GM23248 (cell line): Measurements from ENCODE around the gene DHX30. TPM values are rescaled to one million over a fixed set of nuclear protein-coding genes. Genes with fewer than 3 reads are reported as not detected.

Experiments
- DNase-seq: peaks from one replicate; pipeline ENCODE4 v3.0.0-alpha.2; 2015
- H2AFZ ChIP-seq: fragments of 200-600 bp; sonication (generic); 2 replicates; pipeline ENCODE4 v1.6.1; 2016; ENCODE audit warnings: antibody characterized with exemption
- H3F3A ChIP-seq: fragments of 200-600 bp; sonication (generic); 2 replicates; pipeline ENCODE4 v1.6.1; 2016; ENCODE audit warnings: mild to moderate bottlenecking, antibody characterized with exemption, mixed run types; ENCODE audit not compliant: insufficient read depth
- H3K27ac ChIP-seq: fragments of 200-600 bp; sonication (generic); 2 replicates; pipeline ENCODE4 v1.5.1; 2016; ENCODE audit warnings: mild to moderate bottlenecking
- H3K27me3 ChIP-seq: fragments of 200-600 bp; sonication (generic); replicated peaks from 2 replicates; pipeline ENCODE4 v1.6.1; 2016; ENCODE audit warnings: mild to moderate bottlenecking; ENCODE audit not compliant: insufficient read depth
- H3K36me3 ChIP-seq: fragments of 200-600 bp; sonication (generic); 2 replicates; pipeline ENCODE4 v1.6.1; 2016; ENCODE audit warnings: low read depth, mild to moderate bottlenecking
- H3K4me1 ChIP-seq: fragments of 200-600 bp; sonication (generic); 2 replicates; pipeline ENCODE4 v1.6.1; 2016; ENCODE audit warnings: mild to moderate bottlenecking; ENCODE audit not compliant: insufficient read depth
- H3K4me2 ChIP-seq: fragments of 200-600 bp; sonication (generic); one replicate; pipeline ENCODE4 v1.6.1; 2016; ENCODE audit warnings: mild to moderate bottlenecking; ENCODE audit not compliant: unreplicated experiment
- H3K4me3 ChIP-seq: fragments of 200-600 bp; sonication (generic); 2 replicates; pipeline ENCODE4 v1.5.1; 2016; ENCODE audit warnings: mild to moderate bottlenecking
- H3K79me2 ChIP-seq: fragments of 200-600 bp; sonication (generic); 2 replicates; pipeline ENCODE4 v1.6.1; 2016; ENCODE audit warnings: mild to moderate bottlenecking; ENCODE audit not compliant: insufficient read depth
- H3K9ac ChIP-seq: fragments of 200-600 bp; sonication (generic); 2 replicates; pipeline ENCODE4 v1.6.1; 2016; ENCODE audit warnings: mild to moderate bottlenecking
- H3K9me2 ChIP-seq: fragments of 200-600 bp; sonication (generic); 2 replicates; pipeline ENCODE4 v1.6.1; 2016; ENCODE audit warnings: mixed run types, mild to moderate bottlenecking, moderate library complexity; ENCODE audit not compliant: insufficient read depth
- H3K9me3 ChIP-seq: fragments of 200-600 bp; sonication (generic); one replicate; pipeline ENCODE4 v1.6.1; 2017; ENCODE audit warnings: low read depth
- H4K20me1 ChIP-seq: fragments of 200-600 bp; sonication (generic); 2 replicates; pipeline ENCODE4 v1.6.0; 2016; ENCODE audit not compliant: insufficient read depth
- EZH2 ChIP-seq: fragments of 200-600 bp; sonication (generic); IDR thresholded peaks from 2 replicates; pipeline ENCODE4 v1.6.1; 2018; ENCODE audit warnings: antibody characterized with exemption, mild to moderate bottlenecking; ENCODE audit not compliant: insufficient read depth, poor library complexity, severe bottlenecking
- EZH2phosphoT487 ChIP-seq: fragments of 200-600 bp; sonication (generic); IDR thresholded peaks from 2 replicates; pipeline ENCODE4 v1.6.1; 2018; ENCODE audit warnings: antibody characterized with exemption, moderate library complexity, mild to moderate bottlenecking, low read depth; ENCODE audit not compliant: insufficient read depth
- WGBS, 2 experiments: methylation state at CpG; one replicate each; pipeline ENCODE4 v1.1.6; 2015 to 2017; ENCODE audit warnings: low lambda C conversion rate in 2 of 2, low coverage in 1 of 2; ENCODE audit errors: missing lambda C conversion rate in 2 of 2; 5-methylcytosine and 5-hydroxymethylcytosine counted together
- in situ Hi-C: fragments of 300-500 bp; cut with MboI; formaldehyde crosslinking; loops from 2 replicates; pipeline ENCODE4 v1.15.0; 2020
- polyA plus RNA-seq: library from polyadenylated mRNA; unstranded; fragments of >200 nt; fragmentation: Nextera tagmentation; extraction: Ambion mirVana; gene quantifications from 2 replicates; pipeline ENCODE4 v1.2.1, GENCODE V29; 2016
- total RNA-seq: library from RNA; depleted of rRNA; stranded (reverse); fragments of >200 nt; shearing (Covaris generic); gene quantifications from 2 replicates; pipeline ENCODE4 v1.2.3, GENCODE V29; 2014

DHX30 gene
- total and polyA plus RNA-seq, 2 experiments from 2014 or later = 42.9 to 65.8 TPM

- Histone ChIP-seq H3K4me3 (no peak overlapping the region), H3K27ac (no peak overlapping the region), H3K9ac (no peak overlapping the region), H3K36me3 (peaks cover 10% of the 10 kb centered on the region; the same call in 1 of the 2 replicates), H3K4me2 (no peak overlapping the region), H3K27me3 (no peaks in the 10 kb centered on the region), H3K9me2 (no peaks in the 10 kb centered on the region), H3K4me1 (no peaks in the 10 kb centered on the region), H2AFZ (no peak overlapping the region), H4K20me1 (peaks cover 5% of the 10 kb centered on the region; the same call in 1 of the 2 replicates), H3F3A (no peaks in the 10 kb centered on the region), H3K79me2 (peaks cover 100% of the 10 kb centered on the region), H3K9me3 (no peaks in the 10 kb centered on the region)
- in situ Hi-C loops = no loop called here
- WGBS, 2 experiments = 90 to 92% methylated on average over 8 of the region's 8 CpGs
- no peak for TF ChIP-seq EZH2phosphoT487
- TF ChIP-seq EZH2 = no peak
- DNase-seq = no peak
Observed at GRCh38 chr3:47772788-47773187, 30.1 kb upstream of the DHX30 start.

GRCh38 chr3:47778746-47779145, 24.2 kb upstream of the DHX30 start:
- TF ChIP-seq EZH2 (no peak), EZH2phosphoT487 (no peak)
- in situ Hi-C loops = no loop called here
- H3K9ac ChIP-seq = no peak overlapping the region

GRCh38 chr3:47780741-47781684, 21.9 kb upstream of the DHX30 start:
- H3K36me3 ChIP-seq = no peaks in the 10 kb centered on the region
- peaks cover 37% of the 10 kb centered on the region for H3F3A ChIP-seq
- H3K4me1 ChIP-seq = peaks cover 19% of the 10 kb centered on the region
- peaks cover 4% of the 10 kb centered on the region; the same call in 1 of the 2 replicates for H4K20me1 ChIP-seq
- peak overlapping the region; percentile 97 for H3K9ac ChIP-seq
- H2AFZ ChIP-seq = peak overlapping the region; percentile 65
- H3K9me3 ChIP-seq = no peaks in the 10 kb centered on the region
- H3K79me2 ChIP-seq = peaks cover 59% of the 10 kb centered on the region
- peak; percentile 70 for DNase-seq
- no peak for TF ChIP-seq EZH2
- TF ChIP-seq EZH2phosphoT487 = no peak
- no peaks in the 10 kb centered on the region for H3K9me2 ChIP-seq
- in situ Hi-C loops = no loop called here
- no peaks in the 10 kb centered on the region for H3K27me3 ChIP-seq
- peak overlapping the region; percentile 94 for H3K4me2 ChIP-seq
- H3K27ac ChIP-seq = peak overlapping the region; percentile 94
- 3% methylated on average over 22 to 37 of the region's 54 CpGs for WGBS, 2 experiments
- H3K4me3 ChIP-seq = peak overlapping the region; percentile 95

More at GRCh38 chr3:47778746-47779145, 24.2 kb upstream of the DHX30 start:
- Histone ChIP-seq H4K20me1 (peaks cover 5% of the 10 kb centered on the region; the same call in 1 of the 2 replicates), H3F3A (peaks cover 35% of the 10 kb centered on the region), H3K79me2 (peaks cover 82% of the 10 kb centered on the region), H3K9me2 (no peaks in the 10 kb centered on the region), H3K4me3 (no peak overlapping the region), H3K4me1 (peaks cover 19% of the 10 kb centered on the region), H3K9me3 (no peaks in the 10 kb centered on the region), H3K36me3 (no peaks in the 10 kb centered on the region), H3K27me3 (no peaks in the 10 kb centered on the region), H3K27ac (no peak overlapping the region), H3K4me2 (peak overlapping the region; percentile 94), H2AFZ (no peak overlapping the region)
- WGBS, 2 experiments = 97 to 98% methylated on average over 3 of the region's 3 CpGs
- DNase-seq = no peak

GRCh38 chr3:47781685-47782445, 21.1 kb upstream of the DHX30 start, which contains the start of gene SMARCC1:
TSS of gene SMARCC1 (minus strand) at chr3:47781893. CDS start at chr3:47781797, 96 bp downstream.
- no peaks in the 10 kb centered on the region for H3K9me2 ChIP-seq
- peaks cover 50% of the 10 kb centered on the region for H3K79me2 ChIP-seq
- H3K27ac ChIP-seq = peak within 1 kb of the TSS; percentile 94
- H3F3A ChIP-seq = peaks cover 37% of the 10 kb centered on the region
- no peaks in the 10 kb centered on the region for H3K36me3 ChIP-seq
- in situ Hi-C loops = no loop called here
- peak within 1 kb of the TSS; percentile 94 for H3K4me2 ChIP-seq
- DNase-seq = peak; percentile 99
- H2AFZ ChIP-seq = peak within 1 kb of the TSS; percentile 87
- H4K20me1 ChIP-seq = no peaks in the 10 kb centered on the region
- peak within 1 kb of the TSS; percentile 95 for H3K4me3 ChIP-seq
- H3K9me3 ChIP-seq = no peaks in the 10 kb centered on the region
- peak within 1 kb of the TSS; percentile 97 for H3K9ac ChIP-seq
- TF ChIP-seq EZH2 (no peak), EZH2phosphoT487 (no peak)
- 1% methylated on average over 46 to 67 of the region's 79 CpGs for WGBS, 2 experiments
- no peaks in the 10 kb centered on the region for H3K27me3 ChIP-seq
- H3K4me1 ChIP-seq = peaks cover 19% of the 10 kb centered on the region
